GM19468 (cell line): ENCODE data around the gene SMIM30.
"Not testable (repeated sequence)": the region's sequence is repeated elsewhere in the genome, so short reads cannot be mapped to it uniquely, and the experiment has no call there.

Experiments used
- ATAC-seq: cut with Tn5 transposase; IDR thresholded peaks from one replicate; pipeline ENCODE4 v1.9.1; 2021; ENCODE audit warnings: mild to moderate bottlenecking, moderate library complexity, moderate number of reproducible peaks; ENCODE audit not compliant: unreplicated experiment; ENCODE audit errors: extremely low read depth

Gene SMIM30

GRCh38 chr7:113118074-113118959, at the start of gene SMIM30:
SMIM30 (minus strand) TSS chr7:113118554; CDS start chr7:113117578, 976 bp downstream.
- ATAC-seq, result peak; percentile 98

GRCh38 chr7:113166176-113166575, 47.8 kb upstream of the SMIM30 start:
- not testable (repeated sequence) for ATAC-seq

GRCh38 chr7:113161050-113161449, 42.7 kb upstream of the SMIM30 start:
- ATAC-seq, result no peak

GRCh38 chr7:113159746-113160339, 41.5 kb upstream of the SMIM30 start:
- ATAC-seq, result no peak

GRCh38 chr7:113158756-113159155, 40.4 kb upstream of the SMIM30 start:
- ATAC-seq, result no peak

- no peak for ATAC-seq
These were observed 35.8 kb upstream of the SMIM30 start for GRCh38 chr7:113154117-113154516.

GRCh38 chr7:113144817-113145216, 26.5 kb upstream of the SMIM30 start:
- ATAC-seq, result no peak

- ATAC-seq, result peak; percentile 17
These were observed 25.3 kb upstream of the SMIM30 start for GRCh38 chr7:113143486-113144257.

- ATAC-seq, result peak; percentile 29
These were observed 24.2 kb upstream of the SMIM30 start for GRCh38 chr7:113142385-113143119.

GRCh38 chr7:113141803-113142202, 23.4 kb upstream of the SMIM30 start:
- ATAC-seq, result no peak

GRCh38 chr7:113140956-113141355, 22.6 kb upstream of the SMIM30 start:
- no peak for ATAC-seq

- no peak for ATAC-seq
These were observed 18.9 kb upstream of the SMIM30 start for GRCh38 chr7:113137241-113137640.

GRCh38 chr7:113134025-113134424, 15.7 kb upstream of the SMIM30 start:
- no peak for ATAC-seq

- no peak for ATAC-seq
These were observed 13.0 kb upstream of the SMIM30 start for GRCh38 chr7:113131367-113131766.

- ATAC-seq, result no peak
These were observed 9.7 kb upstream of the SMIM30 start for GRCh38 chr7:113128031-113128430.

- ATAC-seq, result no peak
These were observed 7.4 kb upstream of the SMIM30 start for GRCh38 chr7:113125728-113126127.

GRCh38 chr7:113122744-113123143, 4.4 kb upstream of the SMIM30 start:
- no peak for ATAC-seq

- ATAC-seq, result no peak
These were observed 2.3 kb upstream of the SMIM30 start for GRCh38 chr7:113120647-113121046.

- no peak for ATAC-seq
These were observed 1.1 kb upstream of the SMIM30 start for GRCh38 chr7:113119429-113119828.

- not testable (repeated sequence) for ATAC-seq
These were observed 980 bp downstream of the SMIM30 start for GRCh38 chr7:113117374-113117774.
